Kidney (tissue), 14 donors: Measurements from ENCODE around the gene SLC25A13. TPM values are rescaled to one million over a fixed set of nuclear protein-coding genes. Genes with fewer than 3 reads are reported as not detected.

Experiments used
- DNase-seq, 5 donors: peaks; one replicate each; pipeline ENCODE4 v3.0.0-alpha.2; 2013 to 2020
- FAIRE-seq: peaks from 2 replicates; lab custom pipeline; 2012; peaks lifted over from hg19 to GRCh38; lab: Jason Lieb, UNC
- H3K27ac ChIP-seq, 2 donors: one replicate each; pipeline ENCODE4 v1.7.0; 2013; ENCODE audit warnings: low read depth in 2 of 2, low read length in 2 of 2, inconsistent platforms in 1 of 2
- H3K27me3 ChIP-seq: one replicate; pipeline ENCODE4 v1.7.1; 2013; ENCODE audit warnings: low read length, inconsistent platforms; ENCODE audit not compliant: control insufficient read depth, insufficient read depth
- H3K36me3 ChIP-seq, 3 donors: one replicate each; pipeline versions ENCODE4 v1.7.0 to v1.7.1; 2013; ENCODE audit warnings: low read length in 3 of 3, control low read depth in 1 of 3, inconsistent platforms in 1 of 3; ENCODE audit not compliant: insufficient read depth in 3 of 3, control insufficient read depth in 2 of 3
- H3K4me1 ChIP-seq, 3 donors: one replicate each; pipeline versions ENCODE4 v1.7.0 to v1.7.1; 2013; ENCODE audit warnings: low read length in 3 of 3, inconsistent platforms in 1 of 3, low read depth in 1 of 3; ENCODE audit not compliant: control insufficient read depth in 2 of 3, insufficient read depth in 2 of 3
- H3K4me3 ChIP-seq, 3 donors: one replicate each; pipeline versions ENCODE4 v1.7.0 to v1.8.1; 2013; ENCODE audit warnings: low read length in 3 of 3, control low read depth in 1 of 3, inconsistent platforms in 1 of 3
- H3K9ac ChIP-seq, 3 donors: one replicate each; pipeline versions ENCODE4 v1.7.0 to v1.7.1; 2013; ENCODE audit warnings: low read length in 3 of 3, control low read depth in 1 of 3, inconsistent platforms in 1 of 3
- H3K9me3 ChIP-seq, 3 donors: one replicate each; pipeline versions ENCODE4 v1.7.0 to v1.7.1; 2013; ENCODE audit warnings: low read length in 3 of 3, control low read depth in 1 of 3, inconsistent platforms in 1 of 3; ENCODE audit not compliant: control insufficient read depth in 2 of 3, insufficient read depth in 1 of 3
- intact Hi-C: fragments of 100-400 bp; cut with DNase I; formaldehyde crosslinking; loops from one replicate; pipeline ENCODE4 v1.11.1; 2022
- polyA plus RNA-seq: library from polyadenylated mRNA; stranded (reverse); fragments of 350-450 nt; fragmentation: Illumina TruSeq; extraction: RNeasy Lipid Tissue Mini Kit (QIAGEN cat#74804); gene quantifications from one replicate; pipeline ENCODE4 v1.2.3, GENCODE V29; 2014; ENCODE audit warnings: low read depth, low replicate concordance; ENCODE audit not compliant: insufficient read depth
- total RNA-seq: library from RNA; stranded (reverse); fragmentation: NEBNext Ultra II Directional; extraction: Animal tissue kit (Norgen Biotek cat#: 25700); gene quantifications from one replicate; pipeline ENCODE4 v1.2.1, GENCODE V29; 2021
- TF ChIP-seq, protein P1 (sequence below): IDR thresholded peaks from 3 replicates; pipeline ENCODE4 v1.5.1; 2012; ENCODE audit warnings: mild to moderate bottlenecking, moderate library complexity, borderline replicate concordance; ENCODE audit not compliant: insufficient read depth; ENCODE audit errors: extremely low read depth
- donor health status: control.
- donor health status: control.
- donor health status: control.
- donor health status: control.
- donor health status: control.
- donor health status: DM: yes; HTN: yes; CAD: no.
- donor health status: Normal renal cell carcinoma (clear cell type).

Gene SLC25A13
- total and polyA plus RNA-seq, 2 donors from 2014 or later: 23.9 to 32.1 TPM

DNA sequence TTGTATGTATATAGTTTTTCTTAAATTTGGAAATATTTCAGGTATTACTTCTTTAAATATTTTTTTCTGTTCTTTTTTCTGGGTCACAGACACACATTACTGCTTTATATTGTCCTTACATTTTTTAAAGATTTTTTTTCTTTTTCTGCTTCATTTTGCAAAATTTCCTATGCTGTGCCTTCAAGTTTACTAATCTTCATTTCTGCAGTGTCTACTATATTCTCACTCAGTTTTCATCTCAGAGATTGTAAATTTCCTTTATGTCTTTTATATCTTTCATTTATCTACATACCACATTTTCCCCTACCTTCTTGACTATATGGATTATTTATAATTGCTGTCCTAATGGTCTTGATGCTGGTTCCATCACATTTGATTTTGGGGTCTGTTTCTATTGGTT, 210.5 kb downstream of the SLC25A13 start:
- TF ChIP-seq, protein P1, sequence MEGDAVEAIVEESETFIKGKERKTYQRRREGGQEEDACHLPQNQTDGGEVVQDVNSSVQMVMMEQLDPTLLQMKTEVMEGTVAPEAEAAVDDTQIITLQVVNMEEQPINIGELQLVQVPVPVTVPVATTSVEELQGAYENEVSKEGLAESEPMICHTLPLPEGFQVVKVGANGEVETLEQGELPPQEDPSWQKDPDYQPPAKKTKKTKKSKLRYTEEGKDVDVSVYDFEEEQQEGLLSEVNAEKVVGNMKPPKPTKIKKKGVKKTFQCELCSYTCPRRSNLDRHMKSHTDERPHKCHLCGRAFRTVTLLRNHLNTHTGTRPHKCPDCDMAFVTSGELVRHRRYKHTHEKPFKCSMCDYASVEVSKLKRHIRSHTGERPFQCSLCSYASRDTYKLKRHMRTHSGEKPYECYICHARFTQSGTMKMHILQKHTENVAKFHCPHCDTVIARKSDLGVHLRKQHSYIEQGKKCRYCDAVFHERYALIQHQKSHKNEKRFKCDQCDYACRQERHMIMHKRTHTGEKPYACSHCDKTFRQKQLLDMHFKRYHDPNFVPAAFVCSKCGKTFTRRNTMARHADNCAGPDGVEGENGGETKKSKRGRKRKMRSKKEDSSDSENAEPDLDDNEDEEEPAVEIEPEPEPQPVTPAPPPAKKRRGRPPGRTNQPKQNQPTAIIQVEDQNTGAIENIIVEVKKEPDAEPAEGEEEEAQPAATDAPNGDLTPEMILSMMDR: no peak
- Histone ChIP-seq H3K9me3 (no peaks in the 10 kb centered on the region), H3K4me1 (no peaks in the 10 kb centered on the region), H3K9ac (no peak overlapping the region), H3K27me3 (no peaks in the 10 kb centered on the region), H3K4me3 (no peak overlapping the region), H3K36me3 (no peaks in the 10 kb centered on the region), H3K27ac (no peak overlapping the region)
- DNase-seq (no peak), FAIRE-seq (no peak)
- intact Hi-C loops: no loop called here

DNA sequence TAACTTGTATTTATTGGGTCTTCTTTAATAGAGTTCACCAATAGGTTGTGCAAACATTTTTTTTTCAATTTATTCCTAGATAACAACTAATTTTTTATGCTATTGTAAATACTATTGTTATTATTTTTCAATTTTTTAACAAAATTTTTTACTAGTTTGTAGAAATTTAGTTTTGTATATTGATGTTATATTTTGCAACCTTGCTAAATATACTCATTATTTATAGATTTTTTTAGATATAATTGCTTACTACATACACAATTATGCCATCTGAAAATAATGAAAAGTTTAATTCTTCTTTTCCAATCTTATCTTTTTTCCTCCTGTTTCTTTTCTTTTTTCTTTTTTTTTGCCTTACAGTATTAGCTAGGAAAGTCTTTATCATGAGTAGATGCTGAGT, 216.9 kb downstream of the SLC25A13 start:
- intact Hi-C loops: no loop called here
- Histone ChIP-seq H3K9me3 (no peaks in the 10 kb centered on the region), H3K4me1 (no peaks in the 10 kb centered on the region), H3K27ac (no peak overlapping the region), H3K9ac (no peak overlapping the region), H3K36me3 (no peaks in the 10 kb centered on the region), H3K27me3 (no peaks in the 10 kb centered on the region), H3K4me3 (no peak overlapping the region)
- FAIRE-seq (peak; percentile 92), DNase-seq (no peak)
- TF ChIP-seq, protein P1: no peak

- Histone ChIP-seq H3K4me1 (no peaks in the 10 kb centered on the region), H3K27me3 (no peaks in the 10 kb centered on the region), H3K9ac (no peak overlapping the region), H3K27ac (no peak overlapping the region), H3K9me3 (no peaks in the 10 kb centered on the region), H3K36me3 (no peaks in the 10 kb centered on the region), H3K4me3 (no peak overlapping the region)
- DNase-seq (no peak), FAIRE-seq (no peak)
- TF ChIP-seq, protein P1: no peak
- intact Hi-C loops: no loop called here
Measured at GRCh38 chr7:96102096-96102811, 219.6 kb downstream of the SLC25A13 start.
